ENCODE measurements around the gene PLCH1.

PLCH1 gene

GRCh38 chr3:155550391-155550790, 194.5 kb downstream of the PLCH1 start:
- DNase-seq (ENCODE audit: low read depth in 2 of 2) = no peak

- DNase-seq (ENCODE audit: low read depth in 2 of 2) = no peak
Observed at GRCh38 chr3:155549087-155549486, 195.8 kb downstream of the PLCH1 start.

- DNase-seq (ENCODE audit: low read depth in 2 of 2) = no peak
Observed at GRCh38 chr3:155548195-155548594, 196.7 kb downstream of the PLCH1 start.

- no peak for DNase-seq (ENCODE audit: low read depth in 2 of 2)
Observed at GRCh38 chr3:155535098-155535497, 209.8 kb downstream of the PLCH1 start.

- no peak for DNase-seq (ENCODE audit: low read depth in 2 of 2)
Observed at GRCh38 chr3:155528579-155528978, 216.3 kb downstream of the PLCH1 start.

- no peak for DNase-seq (ENCODE audit: low read depth in 2 of 2)
Observed at GRCh38 chr3:155525324-155525833, 219.5 kb downstream of the PLCH1 start.

GRCh38 chr3:155520463-155520862, 224.4 kb downstream of the PLCH1 start:
- DNase-seq (ENCODE audit: low read depth in 2 of 2) = no peak

- no peak for DNase-seq (ENCODE audit: low read depth in 2 of 2)
Observed at GRCh38 chr3:155519078-155519477, 225.8 kb downstream of the PLCH1 start.

GRCh38 chr3:155517903-155518302, 227.0 kb downstream of the PLCH1 start:
- no peak for DNase-seq (ENCODE audit: low read depth in 2 of 2)

- DNase-seq (ENCODE audit: low read depth in 2 of 2) = no peak
Observed at GRCh38 chr3:155516439-155516838, 228.4 kb downstream of the PLCH1 start.

GRCh38 chr3:155512867-155513261, 232.0 kb downstream of the PLCH1 start:
- DNase-seq (ENCODE audit: low read depth in 2 of 2) = no peak

- no peak for DNase-seq (ENCODE audit: low read depth in 2 of 2)
Observed at GRCh38 chr3:155512175-155512866, 232.6 kb downstream of the PLCH1 start.

- DNase-seq (ENCODE audit: low read depth in 2 of 2) = no peak
Observed at GRCh38 chr3:155504682-155505081, 240.2 kb downstream of the PLCH1 start.

GRCh38 chr3:155502630-155503029, 242.2 kb downstream of the PLCH1 start:
- no peak for DNase-seq (ENCODE audit: low read depth in 2 of 2)

GRCh38 chr3:155500194-155500818, 244.6 kb downstream of the PLCH1 start:
- no peak for DNase-seq (ENCODE audit: low read depth in 2 of 2)

GRCh38 chr3:155497930-155498647, 246.8 kb downstream of the PLCH1 start:
- no peak for DNase-seq (ENCODE audit: low read depth in 2 of 2)

GRCh38 chr3:155496206-155496605, 248.7 kb downstream of the PLCH1 start:
- no peak for DNase-seq (ENCODE audit: low read depth in 2 of 2)

GRCh38 chr3:155495387-155495786, 249.5 kb downstream of the PLCH1 start:
- no peak for DNase-seq (ENCODE audit: low read depth in 2 of 2)

GRCh38 chr3:155494332-155494731, 250.5 kb downstream of the PLCH1 start:
- DNase-seq (ENCODE audit: low read depth in 2 of 2) = no peak

- DNase-seq (ENCODE audit: low read depth in 2 of 2) = no peak
Observed at GRCh38 chr3:155492841-155493240, 252.0 kb downstream of the PLCH1 start.

GRCh38 chr3:155491696-155492095, 253.2 kb downstream of the PLCH1 start:
- no peak for DNase-seq (ENCODE audit: low read depth in 2 of 2)

- DNase-seq (ENCODE audit: low read depth in 2 of 2) = no peak
Observed at GRCh38 chr3:155488671-155489070, 256.2 kb downstream of the PLCH1 start.

GRCh38 chr3:155485897-155486296, 259.0 kb downstream of the PLCH1 start:
- DNase-seq (ENCODE audit: low read depth in 2 of 2) = no peak
